Measurements from ENCODE around the gene PCDHGA10.

DNA sequence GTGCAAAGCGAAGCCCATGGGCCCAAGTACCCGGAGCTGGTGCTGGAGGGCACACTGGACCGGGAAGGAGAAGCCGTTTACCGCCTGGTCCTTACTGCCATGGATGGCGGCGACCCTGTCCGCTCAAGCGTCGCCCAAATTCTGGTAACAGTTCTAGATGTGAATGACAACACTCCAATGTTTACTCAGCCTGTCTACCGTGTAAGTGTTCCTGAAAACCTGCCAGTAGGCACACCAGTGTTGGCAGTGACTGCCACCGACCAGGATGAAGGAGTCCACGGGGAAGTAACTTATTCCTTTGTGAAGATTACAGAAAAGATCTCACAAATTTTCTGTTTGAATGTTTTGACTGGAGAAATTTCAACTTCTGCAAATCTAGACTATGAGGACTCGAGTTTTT lies 38.2 kb upstream of the PCDHGA10 start:
- no peak for TF ChIP-seq POLR2A (IDR thresholded peaks at IDR 0.05)
- TF ChIP-seq, protein P1, sequence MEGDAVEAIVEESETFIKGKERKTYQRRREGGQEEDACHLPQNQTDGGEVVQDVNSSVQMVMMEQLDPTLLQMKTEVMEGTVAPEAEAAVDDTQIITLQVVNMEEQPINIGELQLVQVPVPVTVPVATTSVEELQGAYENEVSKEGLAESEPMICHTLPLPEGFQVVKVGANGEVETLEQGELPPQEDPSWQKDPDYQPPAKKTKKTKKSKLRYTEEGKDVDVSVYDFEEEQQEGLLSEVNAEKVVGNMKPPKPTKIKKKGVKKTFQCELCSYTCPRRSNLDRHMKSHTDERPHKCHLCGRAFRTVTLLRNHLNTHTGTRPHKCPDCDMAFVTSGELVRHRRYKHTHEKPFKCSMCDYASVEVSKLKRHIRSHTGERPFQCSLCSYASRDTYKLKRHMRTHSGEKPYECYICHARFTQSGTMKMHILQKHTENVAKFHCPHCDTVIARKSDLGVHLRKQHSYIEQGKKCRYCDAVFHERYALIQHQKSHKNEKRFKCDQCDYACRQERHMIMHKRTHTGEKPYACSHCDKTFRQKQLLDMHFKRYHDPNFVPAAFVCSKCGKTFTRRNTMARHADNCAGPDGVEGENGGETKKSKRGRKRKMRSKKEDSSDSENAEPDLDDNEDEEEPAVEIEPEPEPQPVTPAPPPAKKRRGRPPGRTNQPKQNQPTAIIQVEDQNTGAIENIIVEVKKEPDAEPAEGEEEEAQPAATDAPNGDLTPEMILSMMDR (IDR thresholded peaks at IDR 0.05), result no peak
